ENCODE data around the gene ARID2.

The ARID2 gene

DNA sequence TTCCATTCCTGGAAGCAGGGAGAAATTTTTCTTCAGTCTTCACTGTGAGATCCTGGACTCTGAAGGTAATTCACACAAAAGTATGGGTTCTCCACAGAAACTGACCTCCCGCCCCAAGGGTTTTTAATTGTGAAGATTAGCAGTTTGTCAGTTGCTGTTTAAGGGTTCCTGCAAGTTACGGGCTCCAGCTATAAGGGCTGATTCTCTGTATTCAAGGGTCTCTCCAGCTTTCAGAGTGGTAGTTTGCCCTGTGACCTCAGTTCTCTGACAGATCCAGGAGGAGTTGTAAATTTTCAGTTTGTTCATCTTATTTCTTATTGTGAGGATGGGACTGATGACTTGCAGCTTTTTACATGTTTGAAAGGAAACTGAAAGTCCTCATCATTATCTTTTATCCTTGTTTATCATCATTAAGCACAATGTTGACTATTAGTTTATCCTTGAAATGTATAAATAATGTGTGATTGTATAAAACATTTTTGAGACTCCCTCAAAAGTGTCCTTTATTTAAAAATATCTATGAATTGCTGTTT, 149.9 kb downstream of the ARID2 start:
- peak; percentile 48 to 58 for DNase-seq
- no peak for TF ChIP-seq GATA1 (IDR thresholded peaks at IDR 0.05; ENCODE audit: low read depth, low read length)
- no peak for TF ChIP-seq POLR2A (IDR thresholded peaks at IDR 0.05; ENCODE audit: low read length)

DNA sequence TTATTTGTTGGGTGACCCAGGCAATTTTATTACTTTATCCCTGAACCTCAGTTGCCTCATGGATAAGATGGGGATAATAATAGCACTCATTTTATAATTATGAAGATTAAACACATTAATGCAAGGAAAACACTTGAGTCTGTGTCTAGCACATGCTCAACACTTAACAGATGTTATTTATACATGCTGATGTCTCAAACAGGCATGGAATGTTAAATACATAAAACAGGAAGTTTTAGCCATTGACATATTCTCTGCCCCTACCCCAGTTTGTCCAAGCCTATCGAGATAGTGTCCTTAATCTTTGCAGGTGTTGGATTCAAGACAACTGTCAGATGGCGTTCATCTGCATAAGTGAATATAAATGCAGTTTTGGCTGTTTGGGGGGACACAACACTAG, 151.0 kb downstream of the ARID2 start:
- no peak for DNase-seq
- no peak for TF ChIP-seq GATA1 (IDR thresholded peaks at IDR 0.05; ENCODE audit: low read depth, low read length)
- no peak for TF ChIP-seq POLR2A (IDR thresholded peaks at IDR 0.05; ENCODE audit: low read length)

DNA sequence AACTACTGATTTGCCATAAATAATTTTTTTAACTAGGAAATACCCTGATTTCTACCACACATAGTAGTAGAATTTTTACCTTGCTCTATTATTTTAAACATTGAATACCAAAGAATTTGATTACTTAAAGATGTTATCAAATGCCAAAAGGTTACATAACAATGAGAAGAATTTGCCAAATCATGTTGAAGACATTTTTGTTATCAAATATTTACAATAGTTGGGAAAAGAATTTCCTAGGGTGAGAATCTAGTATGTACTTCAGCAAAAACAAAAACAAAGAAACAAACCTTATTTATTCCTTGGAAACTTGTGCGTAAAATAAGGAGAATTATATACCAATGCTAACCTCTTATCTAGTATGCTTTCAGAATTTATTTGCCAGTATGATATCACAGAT, 153.7 kb downstream of the ARID2 start:
- TF ChIP-seq GATA1 (IDR thresholded peaks at IDR 0.05; ENCODE audit: low read depth, low read length) (no peak), POLR2A (IDR thresholded peaks at IDR 0.05; ENCODE audit: low read length) (no peak)
- no peak for DNase-seq

DNA sequence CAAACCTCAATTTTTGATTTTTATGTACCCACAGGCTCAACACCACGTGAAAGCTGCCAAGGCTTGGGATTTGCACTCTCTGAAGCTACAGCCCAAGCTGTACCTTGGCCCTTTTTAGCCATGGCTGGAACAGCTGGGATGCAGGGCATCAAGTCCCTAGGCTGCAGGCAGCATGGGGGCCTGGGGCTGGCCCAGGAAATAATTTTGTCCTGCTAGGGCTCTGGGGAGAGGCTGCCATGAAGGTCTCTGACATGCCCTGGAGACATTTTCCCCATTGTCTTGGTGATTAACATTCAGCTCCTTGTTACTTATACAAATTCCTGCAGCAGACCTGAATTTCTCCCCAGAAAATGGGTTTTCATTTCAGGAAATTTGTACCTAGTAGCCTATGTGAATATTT, 157.2 kb downstream of the ARID2 start:
- DNase-seq = no peak
- TF ChIP-seq GATA1 (IDR thresholded peaks at IDR 0.05; ENCODE audit: low read depth, low read length) = no peak
- no peak for TF ChIP-seq POLR2A (IDR thresholded peaks at IDR 0.05; ENCODE audit: low read length)

DNA sequence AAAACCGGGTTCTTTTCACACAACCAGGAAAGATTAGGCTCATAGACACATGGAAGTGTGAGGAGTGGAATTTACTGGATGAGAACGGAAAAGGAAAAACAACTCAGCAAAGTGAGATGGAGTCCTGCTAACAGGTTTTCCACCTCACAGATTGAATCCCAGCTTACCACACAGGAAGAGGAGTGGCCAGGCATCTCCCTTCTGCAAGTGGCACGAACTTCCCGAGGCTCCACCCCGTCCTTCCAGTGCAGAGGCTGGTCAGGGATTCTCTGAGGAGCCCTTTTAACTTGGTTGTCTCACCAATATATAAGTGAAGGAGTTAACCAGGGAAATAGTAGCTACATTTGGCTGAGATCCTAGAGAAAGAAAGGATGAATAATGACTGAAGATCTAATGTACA, 158.0 kb downstream of the ARID2 start:
- DNase-seq = no peak
- TF ChIP-seq GATA1 (IDR thresholded peaks at IDR 0.05; ENCODE audit: low read depth, low read length) = no peak
- no peak for TF ChIP-seq POLR2A (IDR thresholded peaks at IDR 0.05; ENCODE audit: low read length)

DNA sequence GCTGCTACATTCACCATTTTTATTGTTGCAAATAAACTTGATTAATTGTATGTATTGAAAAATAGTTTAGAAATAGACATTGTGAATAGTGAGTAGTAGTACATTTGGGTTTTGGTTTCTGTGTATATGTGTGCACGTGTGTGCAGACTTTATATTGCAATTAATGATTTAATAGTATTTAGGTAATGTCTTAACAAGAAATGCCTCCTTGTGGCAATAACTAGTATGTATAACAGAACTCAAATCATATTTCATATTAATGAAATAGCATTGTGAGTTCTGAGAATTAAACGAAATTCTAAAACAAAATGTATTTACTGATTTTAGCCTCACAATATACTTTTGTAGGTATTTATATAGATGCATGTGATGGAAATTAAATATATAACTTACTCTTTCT, 160.8 kb downstream of the ARID2 start:
- TF ChIP-seq GATA1 (IDR thresholded peaks at IDR 0.05; ENCODE audit: low read depth, low read length) = no peak
- no peak for TF ChIP-seq POLR2A (IDR thresholded peaks at IDR 0.05; ENCODE audit: low read length)
- no peak for DNase-seq

DNA sequence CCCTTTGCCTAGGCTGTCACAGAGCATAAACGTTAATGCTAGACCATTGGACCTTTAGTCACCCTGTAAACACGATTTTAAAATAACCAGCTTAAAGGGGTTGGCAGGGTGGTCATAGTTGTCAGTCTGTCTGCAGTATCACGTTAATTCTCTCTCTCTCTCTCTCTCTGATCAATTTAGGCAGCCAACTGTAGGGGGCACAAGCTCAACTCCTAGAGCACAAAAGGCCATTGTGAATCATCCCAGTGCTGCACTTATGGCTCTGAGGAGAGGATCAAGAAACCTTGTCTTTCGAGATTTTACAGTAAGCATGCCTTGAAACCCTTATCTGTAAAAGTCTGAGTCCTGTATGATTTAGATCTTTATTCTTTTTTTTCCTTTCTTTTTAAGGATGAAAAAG, 163.7 kb downstream of the ARID2 start:
- peak; percentile 24 to 25 for DNase-seq
- TF ChIP-seq POLR2A (IDR thresholded peaks at IDR 0.05; ENCODE audit: low read length) (no peak), GATA1 (IDR thresholded peaks at IDR 0.05; ENCODE audit: low read depth, low read length) (no peak)

DNA sequence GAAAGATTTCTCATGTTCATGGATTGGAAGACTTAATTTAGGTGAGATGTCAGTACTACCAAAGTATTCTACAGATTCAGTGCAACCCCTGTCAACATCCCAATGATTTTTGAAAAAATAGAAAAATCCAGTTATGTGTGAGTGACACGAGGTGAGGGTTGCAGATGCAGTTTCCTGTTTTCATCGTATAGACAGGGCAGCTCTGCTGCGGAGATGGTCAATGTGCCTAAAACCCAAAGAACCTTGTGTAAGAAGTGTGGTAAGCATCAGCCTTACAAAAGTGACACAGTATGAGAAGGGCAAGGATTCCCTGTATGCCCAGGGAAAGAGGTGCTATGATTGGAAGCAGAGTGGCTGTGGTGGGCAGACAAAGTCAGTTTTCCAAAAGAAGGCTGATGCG, 166.5 kb downstream of the ARID2 start:
- no peak for TF ChIP-seq POLR2A (IDR thresholded peaks at IDR 0.05; ENCODE audit: low read length)
- TF ChIP-seq GATA1 (IDR thresholded peaks at IDR 0.05; ENCODE audit: low read depth, low read length) = no peak

DNA sequence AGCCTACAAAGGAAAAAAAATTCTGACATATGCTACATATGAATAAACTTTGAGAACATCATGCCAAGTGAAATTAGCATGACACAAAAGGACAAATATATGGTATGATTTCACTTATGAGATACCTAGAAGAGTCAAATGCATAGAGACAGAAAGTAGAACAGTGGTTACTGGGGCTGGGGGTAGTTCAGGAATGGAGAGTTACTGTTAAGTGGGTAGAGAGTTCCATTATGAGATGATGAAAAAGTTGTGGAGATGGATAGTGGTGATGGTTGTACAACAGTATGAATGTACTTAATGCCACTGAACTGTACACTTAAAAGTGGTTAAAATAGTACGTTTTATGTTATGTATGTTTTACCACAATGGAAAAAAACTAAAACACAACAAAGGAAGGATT, 168.6 kb downstream of the ARID2 start:
- no peak for DNase-seq
- TF ChIP-seq GATA1 (IDR thresholded peaks at IDR 0.05; ENCODE audit: low read depth, low read length) (no peak), POLR2A (IDR thresholded peaks at IDR 0.05; ENCODE audit: low read length) (no peak)

More for the DNA sequence above, 166.5 kb downstream of the ARID2 start:
- DNase-seq = no peak

DNA sequence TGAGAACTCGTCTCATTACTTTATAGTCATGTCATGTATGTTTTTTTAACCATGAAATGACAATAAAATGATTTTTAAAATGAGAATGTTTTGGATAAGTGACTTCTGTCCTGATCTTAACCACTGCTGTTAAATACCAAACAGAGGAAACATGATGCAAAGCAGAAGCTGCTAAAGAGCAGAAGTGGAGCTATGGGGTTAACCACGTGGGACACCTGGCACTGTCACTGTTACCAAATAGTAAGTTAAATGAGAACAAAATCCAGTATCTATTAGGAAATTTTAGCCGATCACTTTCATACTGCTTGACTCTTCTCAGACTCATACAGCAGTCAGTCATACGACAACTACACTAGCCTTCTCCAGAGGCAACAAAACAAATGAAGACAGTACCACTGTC, 178.4 kb downstream of the ARID2 start:
- TF ChIP-seq POLR2A (IDR thresholded peaks at IDR 0.05; ENCODE audit: low read length) = no peak
- no peak for TF ChIP-seq GATA1 (IDR thresholded peaks at IDR 0.05; ENCODE audit: low read depth, low read length)
- no peak for DNase-seq

DNA sequence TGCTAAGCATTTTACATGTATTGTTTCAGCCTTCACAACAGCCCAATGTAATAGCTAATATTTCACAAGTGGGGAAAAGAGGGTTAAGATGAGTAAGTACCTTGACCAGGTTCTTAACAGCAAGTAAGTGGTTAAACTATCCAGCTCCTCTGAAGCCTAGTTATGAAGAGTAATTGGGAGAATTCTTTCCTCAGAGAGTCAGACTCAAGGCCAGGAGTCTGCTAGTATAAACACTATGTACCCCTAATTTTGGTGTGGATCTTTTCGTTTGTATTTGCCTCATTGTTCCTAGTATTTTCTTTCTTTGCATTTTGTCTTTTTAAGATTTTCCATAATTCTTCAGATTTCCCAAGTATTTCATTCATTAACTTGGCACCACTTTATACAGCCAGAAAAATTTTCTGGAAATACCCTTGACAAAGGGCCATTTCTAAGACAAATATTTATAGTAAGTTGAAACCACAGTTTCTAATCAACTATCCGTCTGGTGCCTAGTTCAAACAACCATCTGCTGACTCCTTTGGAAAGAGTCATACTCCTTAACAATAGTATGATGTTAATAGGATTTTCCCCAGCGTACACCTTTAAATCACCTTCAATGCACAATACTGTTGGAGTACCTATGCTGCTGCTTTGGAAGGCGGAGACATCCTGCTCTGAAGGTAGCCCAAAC, 179.7 kb downstream of the ARID2 start:
- DNase-seq = no peak
- no peak for TF ChIP-seq GATA1 (IDR thresholded peaks at IDR 0.05; ENCODE audit: low read depth, low read length)
- no peak for TF ChIP-seq POLR2A (IDR thresholded peaks at IDR 0.05; ENCODE audit: low read length)

DNA sequence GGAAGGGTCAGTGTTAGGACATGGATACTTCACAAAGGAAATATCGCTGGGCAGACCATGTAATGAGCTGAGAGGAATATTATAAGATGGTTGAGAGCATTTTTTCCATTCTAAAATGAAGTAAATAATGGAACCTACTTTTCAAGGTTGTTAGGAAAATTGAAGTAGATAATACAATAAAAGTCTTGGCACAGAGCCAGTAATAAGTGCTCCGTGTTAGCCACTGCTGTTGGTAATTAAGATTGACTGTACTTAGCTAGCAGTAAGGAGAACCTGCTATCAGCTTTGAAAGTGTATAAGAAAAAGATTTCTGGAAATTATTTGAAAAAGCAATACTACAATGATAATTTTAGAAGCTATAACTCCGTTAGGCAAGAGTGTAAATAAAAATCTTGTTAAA, 183.3 kb downstream of the ARID2 start:
- TF ChIP-seq POLR2A (IDR thresholded peaks at IDR 0.05; ENCODE audit: low read length) (no peak), GATA1 (IDR thresholded peaks at IDR 0.05; ENCODE audit: low read depth, low read length) (no peak)
- no peak for DNase-seq

DNA sequence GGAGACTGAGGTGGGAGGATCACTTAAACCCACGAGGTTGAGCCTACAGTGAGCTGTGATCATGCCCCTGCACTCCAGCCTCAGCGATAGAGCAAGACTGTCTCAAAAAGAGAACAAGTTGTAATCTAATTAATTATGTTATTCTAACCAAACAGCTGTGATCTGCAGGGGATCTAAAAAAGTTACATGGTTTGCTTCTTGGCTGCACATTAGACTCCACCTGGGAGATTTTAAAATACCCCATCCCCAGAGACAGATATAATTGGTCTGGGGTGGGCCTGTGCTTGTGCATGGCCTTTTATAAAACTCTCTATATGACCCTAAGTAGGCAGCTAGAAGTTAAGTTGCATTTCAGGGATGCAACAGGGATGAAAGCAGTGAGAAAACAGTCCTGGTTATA, 184.1 kb downstream of the ARID2 start:
- TF ChIP-seq POLR2A (IDR thresholded peaks at IDR 0.05; ENCODE audit: low read length) = no peak
- no peak for TF ChIP-seq GATA1 (IDR thresholded peaks at IDR 0.05; ENCODE audit: low read depth, low read length)

DNA sequence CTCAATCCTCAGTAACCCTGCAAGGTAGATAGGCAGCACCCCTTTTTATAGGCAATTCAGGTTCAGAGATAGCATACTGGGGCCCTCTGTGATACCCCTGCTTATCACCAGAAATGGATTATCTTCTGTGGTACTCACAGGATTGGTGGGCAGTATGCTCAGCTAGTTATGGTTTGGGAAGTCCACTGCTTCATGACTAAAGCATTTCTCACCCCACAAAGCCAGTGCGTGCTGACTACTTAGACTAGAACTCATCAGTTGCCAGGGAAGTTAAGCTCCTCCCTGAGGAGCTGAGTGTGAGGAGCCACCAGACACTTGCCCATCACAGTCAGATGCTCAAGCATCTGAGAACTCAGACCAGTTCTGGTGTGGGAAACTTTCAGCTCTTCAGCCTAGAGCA, 184.6 kb downstream of the ARID2 start:
- TF ChIP-seq GATA1 (IDR thresholded peaks at IDR 0.05; ENCODE audit: low read depth, low read length) = no peak
- no peak for TF ChIP-seq POLR2A (IDR thresholded peaks at IDR 0.05; ENCODE audit: low read length)
- peak; percentile 22 to 28 for DNase-seq

More for the DNA sequence above, 184.1 kb downstream of the ARID2 start:
- no peak for DNase-seq

DNA sequence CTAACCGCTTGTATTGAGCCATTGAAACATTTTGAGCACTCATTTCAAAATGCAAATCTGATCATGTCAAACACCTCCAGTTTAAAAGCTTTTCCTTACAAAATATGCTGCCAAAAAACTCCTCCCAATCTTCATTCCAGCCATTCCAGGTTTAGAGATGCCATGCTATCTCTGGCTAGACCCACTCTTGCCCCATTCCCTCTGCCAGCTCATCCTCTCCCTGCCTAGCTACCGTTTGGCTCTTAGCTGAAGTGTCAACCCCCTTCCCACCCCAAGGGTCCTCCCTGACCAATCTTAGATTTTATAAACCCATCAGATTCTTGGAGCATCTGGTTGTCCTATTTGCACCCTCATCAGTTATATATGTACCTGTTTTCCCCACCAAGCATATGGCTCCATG, 185.9 kb downstream of the ARID2 start:
- DNase-seq = no peak
- TF ChIP-seq POLR2A (IDR thresholded peaks at IDR 0.05; ENCODE audit: low read length) = no peak
- TF ChIP-seq GATA1 (IDR thresholded peaks at IDR 0.05; ENCODE audit: low read depth, low read length) = no peak
